Right lobe of liver (tissue), 6 donors: ENCODE data around the gene TOMM70. TPM values are rescaled to one million over a fixed set of nuclear protein-coding genes. Genes with fewer than 3 reads are reported as not detected.
A peak's percentile ranks its signal among the peaks of the same experiment; 100 is the strongest.
"Not testable (repeated sequence)": the region's sequence is repeated elsewhere in the genome, so short reads cannot be mapped to it uniquely, and the experiment has no call there.

Experiments
- ATAC-seq, 4 donors: fragments of 200-7000 bp; cut with Tn5 transposase; one replicate each; pipeline ENCODE4 v1.9.1; 2020; ENCODE audit warnings: mild to moderate bottlenecking in 4 of 4, moderate library complexity in 4 of 4
- DNase-seq, 3 donors: peaks; one replicate each; pipeline ENCODE4 v3.0.0-alpha.2; 2020
- H3K27ac ChIP-seq, 3 donors: fragments of 200-600 bp; one replicate each; pipeline ENCODE4 v1.8.0; 2022
- H3K27me3 ChIP-seq, 2 donors: fragments of 200-600 bp; one replicate each; pipeline ENCODE4 v1.8.0; 2022
- H3K36me3 ChIP-seq, 4 donors: fragments of 200-600 bp; sonication (generic) in 1 of 4; one replicate each; pipeline versions ENCODE4 v1.5.1 to v1.8.0; 2017 to 2022; ENCODE audit warnings: control low read depth in 1 of 4
- H3K4me1 ChIP-seq, 4 donors: fragments of 200-600 bp; sonication (generic) in 1 of 4; one replicate each; pipeline versions ENCODE4 v1.5.1 to v1.8.0; 2017 to 2022; ENCODE audit warnings: control low read depth in 1 of 4
- H3K4me3 ChIP-seq, 3 donors: fragments of 200-600 bp; one replicate each; pipeline ENCODE4 v1.8.0; 2022
- H3K9me3 ChIP-seq, 4 donors: fragments of 200-600 bp; sonication (generic) in 1 of 4; one replicate each; pipeline versions ENCODE4 v1.5.1 to v1.8.0; 2017 to 2022; ENCODE audit warnings: control low read depth in 1 of 4
- CTCF ChIP-seq, 4 donors: fragments of 200-600 bp in 3 of 4; fragments of 450-650 bp in 1 of 4; IDR thresholded peaks; one replicate each; pipeline versions ENCODE4 v1.5.1 to v1.8.0; 2016 to 2022; ENCODE audit warnings: antibody characterized with exemption in 4 of 4, mild to moderate bottlenecking in 2 of 4
- POLR2A ChIP-seq: fragments of 450-650 bp; IDR thresholded peaks from one replicate; pipeline ENCODE4 v1.6.1; 2017; ENCODE audit warnings: antibody characterized with exemption, mild to moderate bottlenecking
- WGBS: methylation state at CpG from one replicate; pipeline ENCODE4 v1.1.6; 2018; ENCODE audit warnings: low coverage, low lambda C conversion rate; ENCODE audit not compliant: insufficient coverage; ENCODE audit errors: missing lambda C conversion rate; 5-methylcytosine and 5-hydroxymethylcytosine counted together
- intact Hi-C, 2 donors: fragments of 100-400 bp; cut with DNase I; formaldehyde crosslinking; loops; one replicate each; pipeline versions ENCODE4 v1.11.2 to v1.14.1; 2022
- total RNA-seq, 6 experiments: library from RNA; depleted of rRNA in 2 of 6; stranded (reverse); fragments of >200 nt in 2 of 6; fragmentation: NEBNext Ultra II Directional in 3 of 6; extraction: Animal tissue kit (Norgen Biotek cat#: 25700) in 3 of 6; gene quantifications; one replicate each; pipeline versions ENCODE4 v1.1.0 to v1.2.4, GENCODE V29; 2016 to 2023
- donor health status: DM: no; HTN: yes; CAD: no.
- donor health status: DM: no; HTN: no; CAD: no.
- donor health status: DM: no; HTN: no; CAD: no.
- donor health status: DM: no; HTN: yes; CAD: no.
- donor health status: DM: no; HTN: yes; CAD: no.

Gene TOMM70
- total RNA-seq, 6 experiments from 2014 or later = 30.2 to 44.9 (median 39.6) TPM

- Histone ChIP-seq H3K9me3 (no peaks in the 10 kb centered on the region), H3K4me3 (no peak overlapping the region), H3K27me3 (no peaks in the 10 kb centered on the region), H3K27ac (no peak overlapping the region), H3K36me3 (peaks cover 0 to 25% (median 11%) of the 10 kb centered on the region in 4 donors), H3K4me1 (peaks cover 0 to 41% (median 10%) of the 10 kb centered on the region in 4 donors)
- intact Hi-C loops = no loop called here
- WGBS = 91% methylated on average over 3 of the region's 3 CpGs
- ATAC-seq (no peak), DNase-seq (no peak)
- TF ChIP-seq POLR2A (no peak), CTCF (IDR thresholded peaks at IDR 0.05) (no peak)
Observed at GRCh38 chr3:100354850-100355249, 46.0 kb downstream of the TOMM70 start.

GRCh38 chr3:100352296-100353231 is 48.3 kb downstream of the TOMM70 start:
- Histone ChIP-seq H3K27ac (peak overlapping the region; percentile 12 to 87 (median 75)), H3K4me1 (peaks cover 0 to 21% (median 6%) of the 10 kb centered on the region in 4 donors), H3K27me3 (no peaks in the 10 kb centered on the region), H3K4me3 (peak overlapping the region in 1 of 3 donors; percentile 3), H3K9me3 (no peaks in the 10 kb centered on the region), H3K36me3 (peaks cover 0 to 48% (median 24%) of the 10 kb centered on the region in 4 donors)
- TF ChIP-seq CTCF (IDR thresholded peaks at IDR 0.05) = no peak
- no peak for TF ChIP-seq POLR2A
- ATAC-seq = peak; percentile 87 to 90 (median 89)
- intact Hi-C loops = no loop called here
- WGBS = 37% methylated on average over 7 of the region's 10 CpGs
- DNase-seq = peak in 1 of 3 donors; percentile 65

GRCh38 chr3:100351770-100352169 is 49.1 kb downstream of the TOMM70 start:
- no CpG with 5 or more reads among the region's 2 CpGs for WGBS
- H3K4me3 ChIP-seq, DNase-seq, H3K9me3 ChIP-seq, ATAC-seq, H3K27me3 ChIP-seq, intact Hi-C loops: not testable (repeated sequence)
- peaks cover 0 to 18% (median 6%) of the 10 kb centered on the region in 4 donors for H3K4me1 ChIP-seq
- H3K27ac ChIP-seq = peak overlapping the region in 2 of 3 donors; percentile 75 to 87
- peaks cover 0 to 56% (median 25%) of the 10 kb centered on the region in 4 donors for H3K36me3 ChIP-seq

GRCh38 chr3:100348727-100349126 is 52.2 kb downstream of the TOMM70 start:
- DNase-seq (no peak), ATAC-seq (no peak)
- H3K27ac ChIP-seq = no peak overlapping the region
- peaks cover 0 to 17% (median 6%) of the 10 kb centered on the region in 4 donors for H3K4me1 ChIP-seq
- H3K4me3 ChIP-seq = no peak overlapping the region
- no peaks in the 10 kb centered on the region for H3K27me3 ChIP-seq
- intact Hi-C loops = no loop called here
- TF ChIP-seq CTCF (IDR thresholded peaks at IDR 0.05) (no peak), POLR2A (no peak)
- no peaks in the 10 kb centered on the region for H3K9me3 ChIP-seq
- WGBS = 86% methylated on average over 4 of the region's 5 CpGs
- peaks cover 5 to 70% (median 30%) of the 10 kb centered on the region in 4 donors for H3K36me3 ChIP-seq

GRCh38 chr3:100340527-100340926 is 60.4 kb downstream of the TOMM70 start:
- Histone ChIP-seq H3K4me1 (peaks cover 0 to 52% (median 11%) of the 10 kb centered on the region in 4 donors), H3K36me3 (peaks cover 3 to 44% (median 19%) of the 10 kb centered on the region in 4 donors), H3K27me3 (no peaks in the 10 kb centered on the region), H3K9me3 (no peaks in the 10 kb centered on the region), H3K27ac (peak overlapping the region in 2 of 3 donors; percentile 25 to 77), H3K4me3 (no peak overlapping the region)
- TF ChIP-seq CTCF (IDR thresholded peaks at IDR 0.05) = no peak
- no peak for TF ChIP-seq POLR2A
- DNase-seq (no peak), ATAC-seq (peak; percentile 50 to 72 (median 58))
- WGBS = 29% methylated on average over 1 of the region's 1 CpG
- intact Hi-C loops = no loop called here
